Liver (tissue), 9 donors: ENCODE results near the gene OR1C1. TPM values are rescaled to one million over a fixed set of nuclear protein-coding genes. Genes with fewer than 3 reads are reported as not detected.
"Not testable (repeated sequence)": the region's sequence is repeated elsewhere in the genome, so short reads cannot be mapped to it uniquely, and the experiment has no call there.

Source experiments
- DNase-seq: peaks from one replicate; pipeline ENCODE4 v3.0.0-alpha.2; 2017; ENCODE audit warnings: low spot score
- H3K27ac ChIP-seq, 2 donors: one replicate each; pipeline ENCODE4 v1.7.0; 2013; ENCODE audit warnings: inconsistent platforms in 2 of 2, low read length in 2 of 2, control low read depth in 1 of 2, low read depth in 1 of 2, mild to moderate bottlenecking in 1 of 2
- H3K27me3 ChIP-seq, 4 donors: one replicate each; pipeline versions ENCODE4 v1.6.1 to v1.7.0; 2013; ENCODE audit warnings: low read length in 3 of 4, inconsistent platforms in 1 of 4, mild to moderate bottlenecking in 1 of 4, moderate library complexity in 1 of 4; ENCODE audit not compliant: control insufficient read depth in 4 of 4, insufficient read depth in 4 of 4
- H3K36me3 ChIP-seq, 4 donors: one replicate each; pipeline versions ENCODE4 v1.6.1 to v1.7.0; 2013; ENCODE audit warnings: low read length in 3 of 4, mild to moderate bottlenecking in 3 of 4, low read depth in 1 of 4, moderate library complexity in 1 of 4; ENCODE audit not compliant: control insufficient read depth in 4 of 4, insufficient read depth in 3 of 4
- H3K4me1 ChIP-seq, 4 donors: one replicate each; pipeline versions ENCODE4 v1.6.1 to v1.7.0; 2013; ENCODE audit warnings: low read length in 3 of 4, mild to moderate bottlenecking in 3 of 4, moderate library complexity in 1 of 4; ENCODE audit not compliant: control insufficient read depth in 4 of 4, insufficient read depth in 4 of 4
- H3K4me3 ChIP-seq, 3 donors: one replicate each; pipeline versions ENCODE4 v1.6.1 to v1.7.0; 2013; ENCODE audit warnings: low read length in 3 of 3, control low read depth in 1 of 3, low read depth in 1 of 3, mild to moderate bottlenecking in 1 of 3
- H3K9ac ChIP-seq, 2 donors: one replicate each; pipeline ENCODE4 v1.7.0; 2013; ENCODE audit warnings: low read length in 2 of 2, mild to moderate bottlenecking in 2 of 2, moderate library complexity in 2 of 2, control low read depth in 1 of 2, low read depth in 1 of 2
- H3K9me3 ChIP-seq, 4 donors: one replicate each; pipeline versions ENCODE4 v1.6.1 to v1.7.0; 2013; ENCODE audit warnings: low read length in 3 of 4; ENCODE audit not compliant: control insufficient read depth in 4 of 4
- ATF3 ChIP-seq: IDR thresholded peaks from 2 replicates; pipeline ENCODE4 v1.6.1; 2016; ENCODE audit warnings: antibody characterized with exemption
- FOXA1 ChIP-seq: IDR thresholded peaks from 2 replicates; pipeline ENCODE4 v1.6.1; 2016; ENCODE audit warnings: antibody characterized with exemption
- FOXA2 ChIP-seq: IDR thresholded peaks from 2 replicates; pipeline ENCODE4 v1.6.1; 2016; ENCODE audit warnings: antibody characterized with exemption
- GABPA ChIP-seq, 2 donors: IDR thresholded peaks in 1 of 2; conservative IDR thresholded peaks in 1 of 2; 2 replicates each; pipeline ENCODE4 v1.6.1; 2016; ENCODE audit warnings: antibody characterized with exemption in 2 of 2, mild to moderate bottlenecking in 1 of 2, moderate library complexity in 1 of 2
- NR2F2 ChIP-seq: IDR thresholded peaks from 2 replicates; pipeline ENCODE4 v1.6.1; 2016; ENCODE audit warnings: antibody characterized with exemption
- RAD21 ChIP-seq, 2 donors: IDR thresholded peaks; 2 replicates each; pipeline ENCODE4 v1.6.1; 2016; ENCODE audit warnings: antibody characterized with exemption in 2 of 2, mild to moderate bottlenecking in 2 of 2
- REST ChIP-seq: IDR thresholded peaks from 2 replicates; pipeline ENCODE4 v1.6.1; 2016; ENCODE audit warnings: antibody characterized with exemption, mild to moderate bottlenecking
- YY1 ChIP-seq: IDR thresholded peaks from 2 replicates; pipeline ENCODE4 v1.6.1; 2016; ENCODE audit warnings: antibody characterized with exemption, mild to moderate bottlenecking
- ZBTB33 ChIP-seq: IDR thresholded peaks from 2 replicates; pipeline ENCODE4 v1.6.1; 2016; ENCODE audit warnings: antibody characterized with exemption
- WGBS: extraction: QIAGEN DNeasy Blood & Tissue Kit; methylation state at CpG from one replicate; pipeline ENCODE4 v1.1.7; 2013; 5-methylcytosine and 5-hydroxymethylcytosine counted together
- polyA plus RNA-seq, 2 donors: library from polyadenylated mRNA; stranded (reverse) in 1 of 2; unstranded in 1 of 2; fragments of 200-250 nt in 1 of 2; fragments of >200 nt in 1 of 2; fragmentation: Nextera tagmentation in 1 of 2; extraction: Ambion mirVana in 1 of 2; gene quantifications; one replicate each; pipeline versions ENCODE4 v1.2.1 to v1.2.3, GENCODE V29; 2013 to 2015
- total RNA-seq, 2 donors: library from RNA; depleted of rRNA; stranded (reverse); fragments of >200 nt; gene quantifications; one replicate each; pipeline ENCODE4 v1.2.3, GENCODE V29; 2014
- donor health status: healthy.
- donor health status: healthy.
- donor health status: healthy.
- donor health status: healthy.
- donor health status: healthy.

The OR1C1 gene
- total RNA-seq (not detected), polyA plus RNA-seq (not detected)

- WGBS, result 94% methylated on average over 3 of the region's 3 CpGs
- DNase-seq, result no peak
- TF ChIP-seq RAD21 (IDR thresholded peaks at IDR 0.05) (no peak), YY1 (no peak)
- Histone ChIP-seq H3K9me3 (no peaks in the 10 kb centered on the region), H3K4me3 (no peak within 1 kb of the TSS), H3K36me3 (no peaks in the 10 kb centered on the region), H3K27me3 (no peaks in the 10 kb centered on the region), H3K27ac (no peak within 1 kb of the TSS), H3K9ac (no peak within 1 kb of the TSS), H3K4me1 (no peaks in the 10 kb centered on the region)
Measured at GRCh38 chr1:247760456-247760855, at the start of gene OR1C1. OR1C1 (minus strand) TSS chr1:247760556; CDS start chr1:247758406, 2,150 bp downstream.

GRCh38 chr1:247797518-247797917 lies 37.2 kb upstream of the OR1C1 start:
- 8% methylated on average over 2 of the region's 2 CpGs for WGBS
- DNase-seq, result no peak
- TF ChIP-seq FOXA2 (no peak), REST (no peak)

GRCh38 chr1:247769603-247770002 lies 9.2 kb upstream of the OR1C1 start:
- no peaks in the 10 kb centered on the region for H3K27me3 ChIP-seq
- H3K27ac ChIP-seq, result no peak overlapping the region
- DNase-seq, result no peak
- peaks cover 0 to 5% (median 0%) of the 10 kb centered on the region in 4 donors for H3K9me3 ChIP-seq
- H3K4me3 ChIP-seq, result no peak overlapping the region
- H3K36me3 ChIP-seq, result no peaks in the 10 kb centered on the region
- TF ChIP-seq FOXA2 (no peak), ZBTB33 (no peak), RAD21 (IDR thresholded peaks at IDR 0.05) (no peak), NR2F2 (no peak), FOXA1 (no peak), REST (no peak), ATF3 (no peak), GABPA (IDR thresholded peaks at IDR 0.05 in 1 of 2, conservative IDR thresholded peaks at IDR 0.05 in 1 of 2) (no peak)
- no peak overlapping the region for H3K9ac ChIP-seq
- no peaks in the 10 kb centered on the region for H3K4me1 ChIP-seq

More at GRCh38 chr1:247797518-247797917, 37.2 kb upstream of the OR1C1 start:
- no peaks in the 10 kb centered on the region for H3K9me3 ChIP-seq
- no peaks in the 10 kb centered on the region for H3K4me1 ChIP-seq
- H3K4me3 ChIP-seq, result no peak overlapping the region
- H3K9ac ChIP-seq, result no peak overlapping the region
- H3K27ac ChIP-seq, result no peak overlapping the region
- H3K36me3 ChIP-seq, result no peaks in the 10 kb centered on the region
- no peaks in the 10 kb centered on the region for H3K27me3 ChIP-seq

GRCh38 chr1:247754311-247754710 lies 6.0 kb downstream of the OR1C1 start:
- not testable (repeated sequence) for H3K9ac ChIP-seq, H3K9me3 ChIP-seq, H3K4me3 ChIP-seq, H3K4me1 ChIP-seq, H3K27me3 ChIP-seq, H3K27ac ChIP-seq, H3K36me3 ChIP-seq, DNase-seq
- 93% methylated on average over 1 of the region's 1 CpG for WGBS
